Immature natural killer cell (primary cell): Measurements from ENCODE around the gene TAF13. TPM values are rescaled to one million over a fixed set of nuclear protein-coding genes. Genes with fewer than 3 reads are reported as not detected.
"Not testable (repeated sequence)": the region's sequence is repeated elsewhere in the genome, so short reads cannot be mapped to it uniquely, and the experiment has no call there.

Experiments
- DNase-seq, 3 donors: peaks; one replicate each; pipeline ENCODE4 v3.0.0; 2022; ENCODE audit warnings: mixed read lengths in 1 of 3
- H3K27ac Mint-ChIP-seq, 6 donors: one replicate each; pipeline ENCODE4 v1.8.0; 2020; ENCODE audit warnings: mixed read lengths in 6 of 6, mild to moderate bottlenecking in 5 of 6, inconsistent platforms in 4 of 6, moderate library complexity in 3 of 6
- H3K27me3 Mint-ChIP-seq, 3 donors: one replicate each; pipeline ENCODE4 v1.8.0; 2020 to 2021; ENCODE audit warnings: low read depth in 3 of 3, mild to moderate bottlenecking in 3 of 3, mixed read lengths in 3 of 3, moderate library complexity in 3 of 3, inconsistent platforms in 1 of 3
- H3K36me3 Mint-ChIP-seq, 3 donors: one replicate each; pipeline ENCODE4 v1.8.0; 2020; ENCODE audit warnings: mixed read lengths in 3 of 3, inconsistent platforms in 2 of 3, mild to moderate bottlenecking in 2 of 3
- H3K4me1 Mint-ChIP-seq, 2 donors: one replicate each; pipeline ENCODE4 v1.8.0; 2020; ENCODE audit warnings: inconsistent platforms in 2 of 2, mild to moderate bottlenecking in 2 of 2, mixed read lengths in 2 of 2, moderate library complexity in 1 of 2
- H3K4me3 Mint-ChIP-seq, 5 donors: one replicate each; pipeline ENCODE4 v1.8.0; 2020; ENCODE audit warnings: mild to moderate bottlenecking in 5 of 5, mixed read lengths in 5 of 5, inconsistent platforms in 3 of 5, moderate library complexity in 3 of 5
- H3K9me3 Mint-ChIP-seq, 6 donors: one replicate each; pipeline ENCODE4 v1.8.0; 2020; ENCODE audit warnings: mild to moderate bottlenecking in 6 of 6, mixed read lengths in 6 of 6, inconsistent platforms in 4 of 6, moderate library complexity in 3 of 6
- polyA plus RNA-seq, 3 donors: library from polyadenylated mRNA; unstranded; fragments of 300-500 nt; fragmentation: Illumina TruSeq; gene quantifications; one replicate each; pipeline ENCODE4 v1.2.3, GENCODE V29; 2021

Gene TAF13
- polyA plus RNA-seq, 3 donors from 2014 or later = 2.5 to 3.3 (median 2.7) TPM

DNA sequence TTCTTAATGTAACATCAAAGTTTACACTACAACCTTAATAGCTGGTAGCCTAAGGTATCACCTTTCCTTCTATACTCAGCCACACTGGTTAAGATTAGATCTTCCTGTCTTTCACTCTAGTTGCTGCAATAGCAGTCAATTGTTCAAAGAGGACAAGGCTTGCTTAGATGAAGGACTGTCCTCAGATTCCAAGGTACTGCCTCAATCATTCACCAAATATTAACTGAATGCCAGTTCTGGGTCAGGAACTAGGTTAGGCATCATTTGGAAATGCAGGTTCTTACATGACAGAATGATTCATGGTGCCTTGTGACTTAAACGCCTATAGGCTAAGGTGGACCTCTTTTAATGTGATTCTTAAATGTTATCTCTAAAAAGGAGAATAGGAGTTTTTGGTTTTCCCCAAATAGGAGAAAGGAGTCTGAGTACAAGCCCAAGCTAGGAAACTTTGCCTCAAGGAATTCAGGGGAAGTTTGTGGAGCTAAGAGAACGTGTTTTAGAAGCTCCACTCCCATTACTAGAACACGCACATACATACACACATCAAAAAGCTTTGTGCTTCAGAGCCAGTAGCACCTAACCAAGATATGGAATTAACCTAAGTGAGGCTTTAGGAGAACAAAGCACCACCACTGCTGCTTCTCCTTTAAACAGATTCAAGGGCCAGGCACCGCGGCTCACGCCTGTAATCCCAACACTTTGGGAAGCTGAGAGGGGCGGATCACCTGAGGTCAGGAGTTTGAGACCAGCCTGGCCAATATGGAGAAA is 25.4 kb downstream of the TAF13 start:
- no peaks in the 10 kb centered on the region for H3K4me1 Mint-ChIP-seq
- DNase-seq = no peak
- no peaks in the 10 kb centered on the region for H3K9me3 Mint-ChIP-seq
- H3K36me3 Mint-ChIP-seq = no peaks in the 10 kb centered on the region
- no peak overlapping the region for H3K4me3 Mint-ChIP-seq
- H3K27me3 Mint-ChIP-seq = peaks cover 2 to 6% (median 4%) of the 10 kb centered on the region in 3 donors
- peak overlapping the region in 1 of 6 donors; percentile 5 for H3K27ac Mint-ChIP-seq

DNA sequence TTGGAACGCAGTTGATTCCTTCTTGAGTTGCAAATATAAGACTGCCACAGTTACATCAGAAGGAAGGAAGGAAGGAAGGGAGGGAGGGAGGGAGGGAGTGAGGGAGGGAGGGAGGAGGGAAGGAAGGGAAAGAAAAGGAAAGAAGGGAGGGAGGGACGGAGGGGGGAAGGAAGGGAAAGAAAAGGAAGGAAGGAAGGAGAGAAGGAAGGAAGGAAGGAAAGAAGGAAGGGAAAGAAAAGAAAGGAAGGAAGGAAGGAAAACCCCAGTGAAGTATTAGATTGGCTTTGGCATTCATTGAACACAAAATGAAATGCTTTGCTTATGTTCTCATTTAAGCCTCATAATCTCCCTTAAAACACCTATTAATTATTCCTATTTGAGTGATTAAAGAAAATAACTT is 27.5 kb downstream of the TAF13 start:
- DNase-seq = no peak
- Mint-ChIP-seq H3K27me3 (peaks cover 2 to 6% (median 4%) of the 10 kb centered on the region in 3 donors), H3K4me1 (no peaks in the 10 kb centered on the region), H3K9me3 (no peaks in the 10 kb centered on the region), H3K4me3 (no peak overlapping the region), H3K36me3 (no peaks in the 10 kb centered on the region), H3K27ac (no peak overlapping the region)

DNA sequence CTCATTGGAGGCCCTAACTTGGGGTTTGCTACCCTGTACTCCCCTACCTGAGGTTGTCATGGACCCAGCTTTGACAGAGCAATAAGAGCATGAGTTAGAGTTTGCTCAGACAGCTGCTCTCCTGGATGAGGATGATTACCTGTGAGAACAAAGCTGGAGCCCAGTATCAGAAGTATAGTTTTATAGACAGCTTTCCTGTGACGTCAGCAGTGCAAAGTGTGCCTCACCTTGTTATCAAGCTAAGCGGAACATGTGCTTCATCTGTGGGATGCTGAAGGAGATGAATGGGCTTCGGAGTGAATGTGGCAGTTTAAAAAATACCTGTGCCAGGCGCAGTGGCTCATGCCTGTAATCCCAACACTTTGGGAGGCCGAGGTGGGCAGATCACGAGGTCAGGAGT is 28.5 kb downstream of the TAF13 start:
- H3K36me3 Mint-ChIP-seq = no peaks in the 10 kb centered on the region
- H3K9me3 Mint-ChIP-seq = no peaks in the 10 kb centered on the region
- peaks cover 2 to 6% (median 4%) of the 10 kb centered on the region in 3 donors for H3K27me3 Mint-ChIP-seq
- no peak overlapping the region for H3K4me3 Mint-ChIP-seq
- H3K4me1 Mint-ChIP-seq = peaks cover 3 to 4% of the 10 kb centered on the region in 2 donors
- no peak for DNase-seq
- no peak overlapping the region for H3K27ac Mint-ChIP-seq

DNA sequence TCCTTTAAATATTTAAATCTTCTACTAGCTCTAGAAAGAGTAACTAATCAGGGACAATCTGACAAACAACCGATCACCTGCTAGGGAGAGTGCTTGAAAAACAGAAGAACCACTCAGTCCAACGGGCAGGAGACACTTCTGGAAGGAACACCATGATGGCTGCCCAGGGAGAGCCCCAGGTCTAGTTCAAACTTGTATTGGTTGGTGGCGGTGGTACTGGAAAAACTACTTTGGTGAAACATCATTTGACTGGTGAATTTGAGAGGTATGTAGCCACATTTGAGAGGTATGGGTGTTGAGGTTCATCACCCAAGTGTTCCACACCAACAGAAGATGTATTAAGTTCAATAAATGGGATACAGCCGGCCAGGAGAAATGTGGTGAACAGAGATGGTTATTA is 29.1 kb downstream of the TAF13 start:
- H3K36me3 Mint-ChIP-seq = no peaks in the 10 kb centered on the region
- H3K4me3 Mint-ChIP-seq = no peak overlapping the region
- peaks cover 5 to 6% of the 10 kb centered on the region in 2 donors for H3K4me1 Mint-ChIP-seq
- H3K9me3 Mint-ChIP-seq = no peaks in the 10 kb centered on the region
- no peak overlapping the region for H3K27ac Mint-ChIP-seq
- H3K27me3 Mint-ChIP-seq = peaks cover 4 to 8% (median 4%) of the 10 kb centered on the region in 3 donors
- DNase-seq = no peak

DNA sequence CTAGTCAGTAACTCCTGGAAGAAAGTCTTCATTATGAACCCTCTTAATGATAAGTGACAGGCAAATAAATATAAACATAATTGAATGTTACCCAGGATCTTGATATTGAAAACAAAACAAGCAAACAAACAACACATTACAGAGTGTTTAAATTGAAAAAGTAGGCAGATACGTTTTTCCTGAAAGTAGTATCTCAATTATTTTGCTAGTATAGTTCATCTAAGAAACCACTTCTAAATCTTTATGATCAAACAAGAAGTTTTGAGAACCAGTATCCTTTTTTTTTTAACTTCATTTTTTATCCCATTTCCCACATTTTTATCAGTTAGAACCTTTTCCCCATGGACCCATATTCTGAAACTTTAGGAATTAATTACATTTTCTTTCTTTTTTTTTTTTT is 30.2 kb downstream of the TAF13 start:
- H3K36me3 Mint-ChIP-seq = no peaks in the 10 kb centered on the region
- peaks cover 10 to 12% of the 10 kb centered on the region in 2 donors for H3K4me1 Mint-ChIP-seq
- DNase-seq = no peak
- H3K27me3 Mint-ChIP-seq = peaks cover 4 to 15% (median 12%) of the 10 kb centered on the region in 3 donors
- H3K9me3 Mint-ChIP-seq = no peaks in the 10 kb centered on the region
- H3K27ac Mint-ChIP-seq = no peak overlapping the region
- no peak overlapping the region for H3K4me3 Mint-ChIP-seq

DNA sequence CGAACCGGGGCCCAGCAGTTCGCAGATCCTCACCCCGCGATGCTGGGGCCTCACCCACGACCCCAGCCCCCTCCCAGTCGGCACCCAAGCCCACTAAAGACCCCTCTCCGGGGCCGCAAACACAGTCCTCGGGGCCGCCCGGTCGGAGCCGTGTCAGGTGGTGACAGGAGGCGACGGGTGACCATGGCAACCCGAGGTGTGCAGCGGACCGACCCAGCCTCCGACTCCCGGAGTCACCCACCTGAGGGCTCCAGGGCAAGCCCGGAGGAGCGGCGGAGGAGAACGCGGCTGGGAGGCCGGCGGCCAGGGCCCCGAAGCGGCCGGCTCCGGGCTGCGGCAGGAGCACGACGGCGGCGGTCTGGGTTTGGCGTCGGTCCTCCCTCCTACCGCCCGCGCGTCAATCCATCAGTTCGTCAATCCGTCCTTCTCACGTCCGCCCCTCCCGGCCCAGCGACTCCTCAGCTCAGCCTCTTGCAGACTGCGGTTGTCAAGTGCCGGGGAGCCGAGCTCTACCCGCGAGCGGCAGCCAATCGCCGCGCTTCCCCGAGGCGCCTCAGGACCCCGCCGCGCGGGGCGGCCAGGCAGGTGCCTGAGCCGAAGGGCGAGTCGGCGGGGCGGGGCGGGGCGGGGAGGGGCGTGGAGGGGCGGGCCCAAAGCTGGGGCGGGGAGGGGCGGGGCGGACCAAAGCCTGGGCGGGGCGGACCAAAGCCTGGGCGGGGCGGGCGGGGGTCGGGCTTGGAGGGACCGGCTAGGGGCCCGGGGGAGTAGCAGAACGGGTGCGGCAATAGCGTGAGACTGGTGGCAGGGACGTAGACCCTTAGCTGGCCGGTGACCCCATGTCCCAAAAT is 34.0 kb downstream of the TAF13 start, which contains the start of gene WDR47:
Gene WDR47, minus strand, starts transcription at position 482 of the 848 bp plus-strand sequence. CDS start 18,590 bp downstream, outside the sequence.
- Mint-ChIP-seq H3K27me3 (peaks cover 2 to 14% (median 8%) of the 10 kb centered on the region in 3 donors), H3K27ac (peak within 1 kb of the TSS; percentile 86 to 98 (median 96)), H3K4me1 (peaks cover 16 to 19% of the 10 kb centered on the region in 2 donors), H3K4me3 (peak within 1 kb of the TSS; percentile 87 to 96 (median 94)), H3K9me3 (no peaks in the 10 kb centered on the region), H3K36me3 (no peaks in the 10 kb centered on the region)
- DNase-seq = peak; percentile 97 to 98 (median 98)

DNA sequence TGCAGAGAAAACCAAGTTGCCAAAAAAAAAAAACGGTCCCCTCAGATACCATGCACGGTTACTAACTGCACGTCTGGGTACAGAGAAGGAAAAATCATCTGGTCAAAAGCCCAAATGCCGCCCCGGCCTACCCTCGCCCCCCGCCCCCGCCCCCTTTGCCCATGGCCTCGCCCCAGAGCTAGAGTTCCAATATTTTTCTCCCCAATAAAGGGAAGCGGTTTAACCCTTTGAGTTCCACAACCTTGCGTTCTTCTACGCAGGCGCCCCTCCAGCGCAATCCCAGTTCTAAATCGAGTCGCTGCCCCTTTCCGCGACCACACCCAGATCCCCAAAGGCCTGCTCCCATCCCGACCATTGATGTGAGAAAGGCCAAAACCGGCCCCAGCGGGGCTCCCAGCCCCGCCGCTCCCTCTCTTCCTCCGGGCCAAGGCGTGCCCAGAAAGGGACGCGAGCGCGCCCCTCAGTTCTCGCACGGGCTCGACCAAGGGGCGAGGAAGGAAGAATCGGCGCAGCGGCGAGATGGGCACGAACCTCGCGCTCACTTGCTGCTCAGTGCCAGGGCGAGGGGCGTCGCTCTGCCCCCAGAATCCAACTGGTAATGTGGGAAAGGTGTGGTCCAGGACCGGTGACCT is 34.7 kb downstream of the TAF13 start:
- Mint-ChIP-seq H3K36me3 (no peaks in the 10 kb centered on the region), H3K9me3 (no peaks in the 10 kb centered on the region), H3K27ac (peak overlapping the region; percentile 66 to 96 (median 94)), H3K27me3 (peaks cover 2 to 15% (median 8%) of the 10 kb centered on the region in 3 donors), H3K4me3 (peak overlapping the region; percentile 87 to 96 (median 94)), H3K4me1 (peaks cover 16 to 19% of the 10 kb centered on the region in 2 donors)
- no peak for DNase-seq

DNA sequence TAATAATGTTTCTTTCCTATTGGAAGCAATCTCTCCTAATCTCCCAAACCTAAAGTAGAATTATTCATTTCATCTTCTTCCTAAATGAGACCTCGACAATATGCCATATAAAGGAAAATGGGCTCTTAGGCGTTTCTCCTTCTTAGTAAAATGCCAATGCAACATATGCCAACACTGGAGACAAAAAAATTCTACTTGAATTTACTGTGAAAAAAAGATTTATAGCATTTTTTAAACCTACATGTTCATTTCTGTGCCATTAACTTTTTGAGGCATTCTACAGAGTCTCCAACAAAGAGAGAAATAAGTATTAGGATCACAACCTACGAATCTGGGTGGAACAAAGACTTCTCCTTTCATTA is 35.2 kb downstream of the TAF13 start:
- Mint-ChIP-seq H3K36me3 (no peaks in the 10 kb centered on the region), H3K4me3 (peak overlapping the region; percentile 87 to 96 (median 94)), H3K27me3 (peaks cover 2 to 15% (median 8%) of the 10 kb centered on the region in 3 donors), H3K9me3 (no peaks in the 10 kb centered on the region), H3K4me1 (peaks cover 16 to 19% of the 10 kb centered on the region in 2 donors), H3K27ac (peak overlapping the region; percentile 51 to 96 (median 94))
- no peak for DNase-seq

DNA sequence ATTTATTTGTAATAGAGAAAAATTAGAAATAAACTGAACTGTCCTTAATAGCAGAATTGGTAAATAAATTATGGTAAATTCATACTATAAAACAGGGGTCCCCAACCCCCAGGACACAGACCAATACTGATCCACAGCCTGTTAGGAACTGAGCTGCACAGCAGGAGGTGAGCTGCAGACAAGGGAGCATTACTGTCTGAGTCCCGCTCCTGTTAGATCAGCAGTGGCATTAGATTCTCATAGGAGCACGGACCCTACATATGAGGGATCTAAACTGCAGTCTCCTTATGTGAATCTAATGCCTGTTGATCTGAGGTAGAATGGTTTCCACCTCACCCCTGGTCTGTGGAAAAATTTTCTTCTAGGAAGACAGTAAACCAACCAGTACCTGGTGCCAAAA is 41.4 kb downstream of the TAF13 start:
- H3K27ac Mint-ChIP-seq = no peak overlapping the region
- H3K4me1 Mint-ChIP-seq = peaks cover 0 to 1% of the 10 kb centered on the region in 2 donors
- peaks cover 0 to 4% (median 0%) of the 10 kb centered on the region in 3 donors for H3K27me3 Mint-ChIP-seq
- no peak overlapping the region for H3K4me3 Mint-ChIP-seq
- no peaks in the 10 kb centered on the region for H3K9me3 Mint-ChIP-seq
- H3K36me3 Mint-ChIP-seq = no peaks in the 10 kb centered on the region
- DNase-seq = no peak

DNA sequence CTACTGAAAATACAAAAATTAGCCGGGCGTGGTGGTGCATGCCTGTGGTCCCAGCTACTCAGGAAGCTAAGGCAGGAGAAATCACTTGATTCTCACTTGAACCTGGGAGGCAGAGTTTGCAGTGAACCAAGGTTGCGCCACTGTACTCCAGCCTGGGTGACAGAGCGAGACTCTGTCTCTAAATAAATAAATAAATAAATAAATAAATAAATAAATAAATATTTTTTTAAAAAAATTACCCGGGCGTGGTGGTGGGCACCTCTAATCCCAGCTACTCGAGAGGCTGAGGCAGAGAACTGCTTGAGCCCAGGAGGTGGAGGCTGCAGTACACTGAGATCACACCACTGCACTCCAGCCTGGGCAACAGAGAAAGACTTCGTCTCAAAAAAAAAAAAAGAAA is 46.3 kb downstream of the TAF13 start:
- H3K36me3 Mint-ChIP-seq, H3K27me3 Mint-ChIP-seq, H3K9me3 Mint-ChIP-seq, H3K4me1 Mint-ChIP-seq, DNase-seq, H3K27ac Mint-ChIP-seq, H3K4me3 Mint-ChIP-seq: not testable (repeated sequence)

DNA sequence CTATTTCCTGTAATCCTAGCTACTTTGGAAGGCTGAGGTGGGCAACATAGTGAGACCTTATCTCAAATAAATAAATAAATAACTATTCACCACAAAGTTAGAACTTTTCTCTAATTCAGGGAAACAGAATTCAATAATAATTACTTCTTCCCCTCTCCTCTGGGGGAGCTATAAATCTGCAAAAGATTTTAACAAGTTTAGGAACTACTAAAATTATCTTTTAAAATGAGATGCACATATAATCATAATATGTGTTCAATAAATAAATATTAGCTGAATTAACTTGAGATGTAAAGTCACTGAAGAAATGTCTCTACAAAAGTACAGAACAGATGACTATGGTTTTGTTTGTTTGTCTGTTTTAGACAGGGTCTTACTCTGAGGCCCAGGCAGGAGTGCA is 48.0 kb downstream of the TAF13 start:
- Mint-ChIP-seq H3K4me3 (no peak overlapping the region), H3K4me1 (peaks cover 0 to under 1% of the 10 kb centered on the region in 2 donors), H3K9me3 (peaks cover 0 to 4% (median 0%) of the 10 kb centered on the region in 6 donors), H3K27ac (no peak overlapping the region), H3K27me3 (no peaks in the 10 kb centered on the region), H3K36me3 (no peaks in the 10 kb centered on the region)
- peak in 1 of 3 donors; percentile 5 for DNase-seq

DNA sequence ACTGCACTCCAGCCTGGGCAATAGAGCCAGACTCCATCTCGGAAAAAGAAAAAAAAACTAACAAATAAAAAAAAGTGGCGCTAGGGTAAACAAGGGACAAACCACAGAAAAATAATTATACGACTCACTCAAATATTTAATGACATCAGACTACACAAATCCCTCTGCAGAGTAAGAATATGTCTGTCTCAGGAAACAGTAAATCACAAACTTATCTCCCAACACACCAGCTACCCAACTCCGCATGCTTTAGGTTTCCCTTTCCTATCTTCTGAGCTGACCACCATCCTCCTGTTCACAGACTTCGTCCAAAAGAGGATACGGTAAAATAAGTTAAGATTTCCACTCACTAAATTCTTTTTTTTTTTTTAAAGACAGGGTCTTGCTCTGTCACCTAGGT is 50.1 kb downstream of the TAF13 start:
- no peaks in the 10 kb centered on the region for H3K27me3 Mint-ChIP-seq
- H3K4me1 Mint-ChIP-seq = no peaks in the 10 kb centered on the region
- no peak overlapping the region for H3K27ac Mint-ChIP-seq
- H3K4me3 Mint-ChIP-seq = no peak overlapping the region
- H3K9me3 Mint-ChIP-seq = peaks cover 0 to 4% (median 0%) of the 10 kb centered on the region in 6 donors
- no peak for DNase-seq
- H3K36me3 Mint-ChIP-seq = peaks cover 0 to 6% (median 3%) of the 10 kb centered on the region in 3 donors

DNA sequence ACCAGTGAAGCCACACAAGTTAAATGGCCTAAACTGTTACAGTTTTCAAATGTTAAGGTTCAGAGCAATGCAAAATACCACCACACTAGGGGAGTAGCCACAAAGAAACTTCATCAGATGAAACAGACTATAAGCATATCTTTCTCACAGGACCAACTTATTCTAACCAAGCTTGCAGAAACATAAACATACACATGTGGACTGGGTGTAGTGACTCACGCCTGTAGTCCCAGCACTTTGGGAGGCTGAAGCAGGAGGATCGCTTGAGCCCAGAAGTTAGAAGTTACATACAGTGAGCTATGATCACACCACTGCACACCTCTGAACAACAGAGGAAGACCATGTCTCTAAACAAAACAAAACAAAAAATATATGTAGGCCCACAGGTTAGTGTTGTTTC is 51.2 kb downstream of the TAF13 start:
- H3K27ac Mint-ChIP-seq = no peak overlapping the region
- H3K36me3 Mint-ChIP-seq = peaks cover 1 to 7% (median 4%) of the 10 kb centered on the region in 3 donors
- peaks cover 0 to 4% (median 0%) of the 10 kb centered on the region in 6 donors for H3K9me3 Mint-ChIP-seq
- H3K27me3 Mint-ChIP-seq = no peaks in the 10 kb centered on the region
- DNase-seq = no peak
- no peaks in the 10 kb centered on the region for H3K4me1 Mint-ChIP-seq
- no peak overlapping the region for H3K4me3 Mint-ChIP-seq
